ENCODE measurements around the gene MOSPD3.

MOSPD3 gene

DNA sequence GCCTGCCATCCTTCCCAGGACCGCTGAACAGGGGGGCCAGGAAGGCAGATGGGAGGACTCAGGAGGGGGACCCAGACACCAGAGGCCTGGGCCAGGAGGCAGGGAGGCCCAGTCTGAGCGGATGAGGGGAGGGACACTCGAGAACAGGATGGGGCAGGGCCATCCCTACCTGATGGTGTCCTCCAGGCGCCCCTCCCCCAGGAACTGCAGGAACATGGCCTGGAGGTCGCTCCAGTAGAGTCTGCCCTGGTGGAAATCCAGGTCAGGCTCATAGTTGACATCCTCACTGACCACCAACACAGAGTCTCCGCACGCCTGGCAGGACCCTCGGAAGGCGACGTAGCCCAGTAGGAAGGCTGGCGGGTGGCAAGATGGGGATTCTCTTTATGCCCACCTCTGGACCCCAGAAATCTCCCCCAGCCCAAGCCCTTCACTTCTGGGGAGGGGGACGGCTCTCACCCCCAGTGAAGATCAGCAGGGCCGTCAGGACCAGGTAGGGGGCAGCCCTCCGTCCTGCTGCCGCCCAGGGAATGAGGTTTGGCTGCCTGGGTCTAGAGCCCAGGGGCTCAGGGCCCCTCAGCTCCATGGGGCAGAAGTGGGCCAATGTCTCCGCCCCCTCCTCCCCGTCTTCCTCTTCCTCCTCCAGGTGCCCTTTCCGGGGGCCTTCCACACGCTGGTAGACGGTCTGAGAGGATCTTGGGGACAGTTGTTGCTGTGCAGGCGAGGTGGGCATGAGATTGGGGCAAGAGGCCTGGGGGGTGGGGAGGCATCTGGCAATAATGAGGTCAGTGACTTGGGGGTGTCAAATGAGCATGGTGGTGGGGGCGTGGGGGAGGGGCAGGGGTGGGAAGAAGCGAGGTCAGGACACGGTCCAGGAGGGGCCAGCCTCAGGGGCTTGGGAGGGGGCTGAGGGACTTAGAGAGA is 28.4 kb downstream of the MOSPD3 start:
- DNase-seq (ENCODE audit: low spot score), result no peak
- TF ChIP-seq, protein P1, sequence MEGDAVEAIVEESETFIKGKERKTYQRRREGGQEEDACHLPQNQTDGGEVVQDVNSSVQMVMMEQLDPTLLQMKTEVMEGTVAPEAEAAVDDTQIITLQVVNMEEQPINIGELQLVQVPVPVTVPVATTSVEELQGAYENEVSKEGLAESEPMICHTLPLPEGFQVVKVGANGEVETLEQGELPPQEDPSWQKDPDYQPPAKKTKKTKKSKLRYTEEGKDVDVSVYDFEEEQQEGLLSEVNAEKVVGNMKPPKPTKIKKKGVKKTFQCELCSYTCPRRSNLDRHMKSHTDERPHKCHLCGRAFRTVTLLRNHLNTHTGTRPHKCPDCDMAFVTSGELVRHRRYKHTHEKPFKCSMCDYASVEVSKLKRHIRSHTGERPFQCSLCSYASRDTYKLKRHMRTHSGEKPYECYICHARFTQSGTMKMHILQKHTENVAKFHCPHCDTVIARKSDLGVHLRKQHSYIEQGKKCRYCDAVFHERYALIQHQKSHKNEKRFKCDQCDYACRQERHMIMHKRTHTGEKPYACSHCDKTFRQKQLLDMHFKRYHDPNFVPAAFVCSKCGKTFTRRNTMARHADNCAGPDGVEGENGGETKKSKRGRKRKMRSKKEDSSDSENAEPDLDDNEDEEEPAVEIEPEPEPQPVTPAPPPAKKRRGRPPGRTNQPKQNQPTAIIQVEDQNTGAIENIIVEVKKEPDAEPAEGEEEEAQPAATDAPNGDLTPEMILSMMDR (IDR thresholded peaks at IDR 0.05), result no peak
- H3K4me3 ChIP-seq, result no peak overlapping the region

DNA sequence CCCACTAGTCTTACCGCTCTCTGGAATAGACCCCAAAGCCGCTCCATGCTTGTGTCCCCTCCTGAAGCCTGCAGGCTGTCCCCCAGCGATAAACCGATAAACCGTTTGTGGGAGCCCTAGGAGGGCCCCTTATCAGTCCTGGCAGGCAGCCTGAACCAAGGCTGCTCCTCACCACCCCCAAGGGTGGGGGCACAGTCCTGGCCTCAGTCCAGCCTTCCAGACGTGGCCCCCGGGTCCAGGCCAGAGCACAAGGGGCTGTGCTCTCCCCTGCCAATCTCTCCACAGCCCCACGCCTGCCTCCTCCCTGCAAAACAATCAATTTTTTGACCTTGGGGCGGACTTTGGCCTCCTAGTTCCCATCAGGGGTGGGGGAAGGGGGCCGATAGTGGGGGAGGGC is 29.1 kb downstream of the MOSPD3 start, which contains the start of gene TFR2:
TSS of gene TFR2 (minus strand) at position 90 of the 397 bp plus-strand sequence. CDS start at position 47, 43 bp downstream.
- no peak for DNase-seq (ENCODE audit: low spot score)
- TF ChIP-seq, protein P1 (IDR thresholded peaks at IDR 0.05), result no peak
- H3K4me3 ChIP-seq, result no peak within 1 kb of the TSS
- H3K27ac ChIP-seq, result no peak within 1 kb of the TSS

More for the DNA sequence above, 28.4 kb downstream of the MOSPD3 start:
- no peak overlapping the region for H3K27ac ChIP-seq

DNA sequence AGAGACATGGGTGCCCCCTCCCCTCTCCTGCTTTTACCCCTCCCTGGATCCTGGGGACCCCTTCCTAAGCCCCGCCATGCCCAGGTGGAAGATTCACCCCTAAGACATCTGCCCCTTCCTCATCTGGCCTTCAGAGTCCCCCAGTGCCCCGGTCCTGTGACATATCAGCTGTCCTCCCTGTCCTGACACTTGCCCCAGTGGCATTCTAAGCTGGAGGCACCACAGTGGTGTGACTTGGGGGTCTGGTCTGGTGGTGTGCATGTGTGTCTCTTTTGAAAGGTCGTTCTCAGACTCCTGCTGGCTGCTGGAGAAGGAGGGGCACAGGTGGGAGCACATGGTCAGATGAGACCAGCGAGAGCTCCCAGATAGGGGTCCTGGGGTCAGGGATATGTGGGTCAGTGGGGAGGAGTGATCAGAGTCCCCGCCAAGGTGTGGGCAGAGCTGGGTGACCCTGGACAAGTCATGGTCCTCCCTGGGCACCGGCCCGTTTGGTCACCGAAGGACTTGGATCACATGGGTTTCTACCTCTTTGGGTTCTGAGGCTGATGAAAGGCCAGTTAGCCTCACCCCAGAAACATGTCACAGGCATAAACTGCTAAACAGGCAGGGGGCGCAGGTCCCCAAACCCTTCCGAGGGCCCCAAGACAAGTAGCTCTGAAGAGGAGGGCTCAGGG is 29.7 kb downstream of the MOSPD3 start:
- Histone ChIP-seq H3K4me3 (no peak overlapping the region), H3K27ac (no peak overlapping the region)
- TF ChIP-seq, protein P1 (IDR thresholded peaks at IDR 0.05), result no peak
- DNase-seq (ENCODE audit: low spot score), result no peak

DNA sequence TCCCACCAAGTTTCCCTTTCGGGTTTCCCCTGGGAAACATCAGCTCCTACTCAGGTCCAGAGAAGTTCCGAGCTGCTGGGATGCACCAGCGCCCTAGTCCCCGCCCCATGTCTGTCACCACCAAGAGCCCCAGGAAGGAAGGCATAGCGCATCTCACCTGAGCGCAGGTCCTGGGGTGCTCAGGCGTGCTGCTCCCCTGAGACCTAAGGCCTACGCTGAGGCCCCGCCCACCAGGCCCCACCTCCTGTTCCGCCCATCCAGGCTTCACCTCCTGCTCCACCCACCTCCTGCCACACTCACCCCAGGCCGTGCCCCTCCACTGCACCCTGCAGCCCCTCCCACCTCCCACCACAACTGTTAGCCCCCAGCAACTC is 30.2 kb downstream of the MOSPD3 start:
- TF ChIP-seq, protein P1 (IDR thresholded peaks at IDR 0.05), result no peak
- Histone ChIP-seq H3K27ac (no peak overlapping the region), H3K4me3 (no peak overlapping the region)
- no peak for DNase-seq (ENCODE audit: low spot score)

DNA sequence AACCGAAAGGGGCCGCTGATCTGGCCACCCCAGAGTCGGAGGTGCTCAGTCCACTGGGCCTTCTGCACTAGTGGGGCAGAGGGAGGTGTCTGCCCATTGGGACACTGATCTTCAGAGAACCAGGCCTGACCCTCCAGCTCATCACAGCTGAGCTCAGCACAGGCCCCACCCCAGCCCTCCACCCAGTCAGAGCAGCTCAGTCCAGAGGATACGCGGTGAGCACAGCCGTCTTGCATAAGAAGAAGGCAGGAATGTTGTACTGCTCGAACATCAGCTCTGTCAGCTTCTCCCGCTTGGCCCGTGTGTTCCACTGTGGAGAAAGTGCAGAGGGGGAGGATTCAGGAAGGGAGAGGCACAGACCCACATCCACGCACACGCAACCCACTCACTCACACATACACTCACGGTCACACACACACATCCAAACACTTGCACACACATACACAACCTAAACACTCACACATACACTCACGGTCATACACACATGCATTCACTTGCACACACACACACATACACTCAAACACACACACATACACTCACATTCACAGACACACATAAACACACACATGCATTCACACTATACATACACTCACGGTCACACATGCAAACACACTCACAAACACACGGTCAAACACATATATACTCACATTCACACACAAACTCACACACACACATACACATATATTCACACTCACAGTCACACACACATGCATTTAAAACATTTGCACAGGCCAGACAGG is 37.7 kb downstream of the MOSPD3 start:
- Histone ChIP-seq H3K4me3 (no peak overlapping the region), H3K27ac (no peak overlapping the region)
- TF ChIP-seq, protein P1 (IDR thresholded peaks at IDR 0.05), result no peak
- no peak for DNase-seq (ENCODE audit: low spot score)

DNA sequence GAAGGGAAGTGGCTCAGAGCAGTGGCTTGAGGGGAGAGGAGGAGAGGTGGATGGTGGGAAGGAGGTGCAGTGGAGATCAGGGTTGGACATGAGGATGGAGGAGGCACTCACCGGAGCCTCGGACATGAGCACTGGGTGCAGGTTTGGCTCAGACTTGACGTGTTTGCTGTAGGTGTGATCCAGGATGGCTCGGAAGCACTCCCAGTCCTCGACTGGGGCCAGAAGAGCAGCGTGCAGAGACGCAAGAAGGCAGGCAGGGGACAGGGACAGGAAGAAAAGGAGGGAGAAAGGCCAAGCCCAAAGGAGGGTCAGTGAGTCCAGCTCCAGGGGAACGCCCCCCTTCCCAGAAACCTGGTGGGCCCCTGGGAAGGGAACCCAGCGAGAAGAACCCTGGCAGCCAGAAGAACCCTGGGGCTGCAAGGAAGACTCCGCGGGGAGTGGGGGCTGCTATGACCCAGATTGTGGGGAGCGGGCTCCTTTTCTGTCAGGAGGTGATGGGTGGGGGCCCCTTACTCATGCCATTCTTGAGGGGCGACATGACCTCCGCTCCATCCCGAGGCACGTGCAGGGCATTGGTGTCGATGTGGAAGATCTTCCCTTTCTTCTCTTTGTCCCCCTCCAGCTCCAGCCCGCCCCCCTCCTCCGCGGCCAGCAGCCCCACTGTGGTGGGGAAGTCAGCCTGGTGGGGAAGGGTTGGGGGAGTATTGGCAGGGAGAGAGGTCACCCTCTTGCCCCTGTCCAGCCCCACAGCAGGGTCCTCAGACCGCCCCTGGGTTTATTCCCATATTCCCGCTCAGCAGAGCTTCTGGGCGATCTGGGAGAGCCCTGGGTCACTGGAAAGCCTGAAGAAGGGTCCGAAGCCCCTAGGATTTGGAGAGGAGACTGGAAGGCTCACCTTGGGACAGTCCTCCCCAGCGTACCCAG is 42.8 kb downstream of the MOSPD3 start:
- TF ChIP-seq, protein P1 (IDR thresholded peaks at IDR 0.05), result no peak
- Histone ChIP-seq H3K4me3 (no peak overlapping the region), H3K27ac (no peak overlapping the region)
- DNase-seq (ENCODE audit: low spot score), result no peak

All from coronary artery (tissue), 2 donors.